HepG2 (cell line): ENCODE results near the gene GADL1. TPM values are rescaled to one million over a fixed set of nuclear protein-coding genes. Genes with fewer than 3 reads are reported as not detected.

Source experiments
- ATAC-seq: fragments of 200-7000 bp; cut with Tn5 transposase; 3 replicates; pipeline ENCODE4 v1.9.1; 2020; ENCODE audit warnings: mild to moderate bottlenecking, moderate library complexity
- BruUV-seq: library from RNA; stranded (reverse); fragments of 400-500 nt; replicated peaks from 2 replicates; lab custom pipeline; 2021; lab: Mats Ljungman, UMichigan
- CTCF ChIA-PET: fragments of 300-600 bp; formaldehyde crosslinking; extraction: SDS; loops from one replicate; lab custom pipeline; 2021; ENCODE audit warnings: low total read pairs, inconsistent platforms, low intra/inter-chr PET ratio; lab: Yijun Ruan, JAX
- POLR2A ChIA-PET: fragments of 350-600 bp; sonication (Branson Sonifier 250); formaldehyde crosslinking; loops from one replicate; lab custom pipeline; 2020; ENCODE audit warnings: antibody characterized with exemption, inconsistent platforms; lab: Yijun Ruan, JAX
- DNase-seq: peaks from one replicate; pipeline ENCODE4 v3.0.0-alpha.2; 2015; ENCODE audit warnings: low spot score
- FAIRE-seq: peaks from 3 replicates; lab custom pipeline; 2011; peaks lifted over from hg19 to GRCh38; lab: Jason Lieb, UNC
- H2AFZ ChIP-seq: one replicate; pipeline ENCODE4 v1.6.1; 2011; ENCODE audit warnings: low read length, inconsistent platforms
- H3K27ac ChIP-seq: fragments of 300-600 bp; 3 replicates; pipeline ENCODE4 v1.8.0; 2011; ENCODE audit warnings: mixed run types, mild to moderate bottlenecking, mixed read lengths, low read length, inconsistent platforms; ENCODE audit not compliant: insufficient read depth; ENCODE audit errors: extremely low read length
- H3K27me3 ChIP-seq, 2 experiments: fragments of 200-600 bp in 1 of 2; 2 replicates in 1 of 2; 3 replicates in 1 of 2; pipeline versions ENCODE4 v1.6.0 to v1.8.0; 2011; ENCODE audit warnings: low read length in 2 of 2, mild to moderate bottlenecking in 2 of 2, moderate library complexity in 2 of 2, inconsistent platforms in 1 of 2; ENCODE audit not compliant: insufficient read depth in 2 of 2, control insufficient read depth in 1 of 2
- H3K36me3 ChIP-seq, 2 experiments: fragments of 200-600 bp in 1 of 2; replicated peaks in 1 of 2; 2 replicates in 1 of 2; 3 replicates in 1 of 2; pipeline versions ENCODE4 v1.5.1 to v1.8.0; 2011; ENCODE audit warnings: low read length in 2 of 2, inconsistent platforms in 1 of 2; ENCODE audit not compliant: insufficient read depth in 2 of 2, control insufficient read depth in 1 of 2
- H3K4me1 ChIP-seq: 2 replicates; pipeline ENCODE4 v1.5.1; 2012; ENCODE audit warnings: low read length, inconsistent platforms; ENCODE audit not compliant: insufficient read depth
- H3K4me2 ChIP-seq: 2 replicates; pipeline ENCODE4 v1.6.0; 2011; ENCODE audit warnings: low read depth, low read length, inconsistent platforms
- H3K4me3 ChIP-seq, 3 experiments: fragments of 200-600 bp in 1 of 3; sonication (generic), shearing (Covaris generic) in 1 of 3; replicated peaks in 1 of 3; 2 replicates each; pipeline ENCODE4 v1.5.1; 2011 to 2016; ENCODE audit warnings: low read length in 3 of 3, inconsistent platforms in 2 of 3, low read depth in 2 of 3, mild to moderate bottlenecking in 2 of 3, control low read depth in 1 of 3, mixed read lengths in 1 of 3; ENCODE audit not compliant: insufficient read depth in 1 of 3
- H3K79me2 ChIP-seq: one replicate; pipeline ENCODE4 v1.6.1; 2011; ENCODE audit warnings: low read length, inconsistent platforms; ENCODE audit not compliant: insufficient read depth
- H3K9ac ChIP-seq: 2 replicates; pipeline ENCODE4 v1.6.0; 2011; ENCODE audit warnings: mild to moderate bottlenecking, low read depth, low read length, inconsistent platforms; ENCODE audit not compliant: insufficient read depth
- H3K9me3 ChIP-seq: 2 replicates; pipeline ENCODE4 v1.5.1; 2012; ENCODE audit warnings: mild to moderate bottlenecking, low read length
- H4K20me1 ChIP-seq: 2 replicates; pipeline ENCODE4 v1.6.0; 2011; ENCODE audit warnings: inconsistent platforms, mild to moderate bottlenecking, low read length, moderate library complexity; ENCODE audit not compliant: insufficient read depth
- ARID2 ChIP-seq: sonication (generic); formaldehyde crosslinking; IDR thresholded peaks from 2 replicates; pipeline ENCODE4 v1.8.1; 2022; ENCODE audit warnings: mild to moderate bottlenecking, missing genetic modification reagents, borderline replicate concordance
- CREM ChIP-seq, 2 experiments: sonication (generic) in 1 of 2; formaldehyde crosslinking in 1 of 2; IDR thresholded peaks; 2 replicates each; pipeline versions ENCODE4 v1.4.0 to v1.6.1; 2016 to 2020; ENCODE audit warnings: antibody characterized with exemption in 1 of 2, mild to moderate bottlenecking in 1 of 2, missing genetic modification reagents in 1 of 2
- EZH2 ChIP-seq: conservative IDR thresholded peaks from 2 replicates; pipeline ENCODE4 v1.6.1; 2012; ENCODE audit warnings: mild to moderate bottlenecking, low read depth, low read length, moderate library complexity
- GPN1 ChIP-seq: sonication (generic); formaldehyde crosslinking; IDR thresholded peaks from 2 replicates; pipeline ENCODE4 v1.5.1; 2020; ENCODE audit warnings: missing genetic modification reagents, borderline replicate concordance
- KAT2B ChIP-seq: fragments of 150-350 bp; IDR thresholded peaks from 2 replicates; pipeline ENCODE4 v1.6.1; 2014; ENCODE audit warnings: low read depth, low read length, borderline replicate concordance
- KMT2A ChIP-seq: sonication (generic); formaldehyde crosslinking; IDR thresholded peaks from 2 replicates; pipeline ENCODE4 v1.4.0; 2020; ENCODE audit warnings: missing genetic modification reagents
- MAFF ChIP-seq: IDR thresholded peaks from 2 replicates; pipeline ENCODE4 v1.6.1; 2011; ENCODE audit warnings: low read depth, low read length, improper control_type of control experiment
- MEF2D ChIP-seq: sonication (generic); formaldehyde crosslinking; IDR thresholded peaks from 2 replicates; pipeline ENCODE4 v1.5.1; 2020; ENCODE audit warnings: mild to moderate bottlenecking, missing genetic modification reagents
- NCOA2 ChIP-seq: sonication (generic); formaldehyde crosslinking; IDR thresholded peaks from 2 replicates; pipeline ENCODE4 v1.8.0; 2022; ENCODE audit warnings: inconsistent platforms
- NFRKB ChIP-seq: fragments of 450-650 bp; IDR thresholded peaks from 2 replicates; pipeline ENCODE4 v1.6.1; 2017
- PPARG ChIP-seq: conservative IDR thresholded peaks from 2 replicates; pipeline ENCODE4 v1.6.1; 2016; ENCODE audit warnings: missing biosample characterization, missing genetic modification reagents
- ZFP90 ChIP-seq: sonication (generic); formaldehyde crosslinking; IDR thresholded peaks from 2 replicates; pipeline ENCODE4 v1.8.0; 2022; ENCODE audit warnings: missing genetic modification reagents, mild to moderate bottlenecking, inconsistent platforms, borderline replicate concordance
- ZNF230 ChIP-seq: sonication (generic); formaldehyde crosslinking; IDR thresholded peaks from 2 replicates; pipeline ENCODE4 v1.4.0; 2020; ENCODE audit warnings: mild to moderate bottlenecking, missing genetic modification reagents
- ZNF335 ChIP-seq: sonication (generic); formaldehyde crosslinking; IDR thresholded peaks from 2 replicates; pipeline ENCODE4 v1.4.0; 2020; ENCODE audit warnings: missing genetic modification reagents
- ZNF772 ChIP-seq: sonication (generic); formaldehyde crosslinking; IDR thresholded peaks from 2 replicates; pipeline ENCODE4 v1.5.0; 2020; ENCODE audit warnings: mild to moderate bottlenecking, missing genetic modification reagents
- WGBS: methylation state at CpG from one replicate; pipeline ENCODE4 v1.1.6; 2017; ENCODE audit warnings: low lambda C conversion rate; 5-methylcytosine and 5-hydroxymethylcytosine counted together
- in situ Hi-C: cut with HindIII; loops from 2 replicates; pipeline ENCODE4 v1.10.0; 2017; ENCODE audit warnings: low pct_unique_long_range_greater_than_20kb; ENCODE audit not compliant: extremely low pct_ligation_motif_present
- intact Hi-C: fragments of 100-400 bp; cut with micrococcal nuclease; formaldehyde crosslinking; loops from one replicate; pipeline ENCODE4 v1.10.0; 2022; ENCODE audit not compliant: unreplicated experiment
- polyA plus RNA-seq, 8 experiments: library from polyadenylated mRNA; depleted of rRNA in 3 of 8; stranded (reverse) in 7 of 8; unstranded in 1 of 8; fragments of >200 nt; fragmentation: Illumina TruSeq in 4 of 8; extraction: Trizol in 4 of 8; gene quantifications; 2 replicates each; pipeline versions ENCODE4 v1.2.1 to v1.2.3, GENCODE V29; 2011 to 2016; ENCODE audit warnings: low read depth in 4 of 8, missing spikeins in 1 of 8, mixed read lengths in 1 of 8; ENCODE audit not compliant: insufficient read depth in 1 of 8
- total RNA-seq, 5 experiments: library from RNA; depleted of rRNA; stranded (reverse); fragments of >200 nt; fragmentation: Illumina TruSeq; extraction: Trizol; gene quantifications; 2 replicates each; pipeline ENCODE4 v1.2.3, GENCODE V29; 2016; ENCODE audit warnings: low read depth in 1 of 5
- TF ChIP-seq, protein P1 (sequence below): sonication (generic); formaldehyde crosslinking; IDR thresholded peaks from 2 replicates; pipeline ENCODE4 v1.4.0; 2020; ENCODE audit warnings: mild to moderate bottlenecking, low read depth, missing genetic modification reagents
- TF ChIP-seq, protein P2 (sequence below): sonication (generic); formaldehyde crosslinking; IDR thresholded peaks from 2 replicates; pipeline ENCODE4 v1.4.0; 2020; ENCODE audit warnings: low read depth, mild to moderate bottlenecking, missing genetic modification reagents

GADL1 gene
- total and polyA plus RNA-seq, 2 of the 13 experiments (the other 11 are each of a cell fraction or from before 2014, with no cell fraction given), result not detected

DNA sequence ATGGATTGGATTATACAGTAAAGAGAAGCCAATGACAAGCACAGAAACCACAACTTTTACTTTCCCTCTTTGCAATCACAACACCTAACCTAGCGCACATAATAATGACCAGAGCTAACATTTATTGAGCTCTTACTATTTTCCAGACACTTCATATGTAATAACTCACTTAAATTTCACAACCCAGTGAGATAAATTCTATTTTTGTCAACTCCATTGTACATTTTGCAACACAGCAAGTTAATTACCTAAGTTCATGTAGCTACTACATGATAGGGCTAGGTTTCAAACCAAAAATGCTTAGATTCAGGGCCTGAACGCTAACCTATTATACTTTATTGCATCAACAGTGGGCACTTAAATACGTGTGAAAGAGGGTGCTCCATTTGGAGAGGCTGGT lies 89.5 kb downstream of the GADL1 start:
- no peak overlapping the region for H3K4me3 ChIP-seq
- ATAC-seq, result no peak
- BruUV-seq, result no TSS peak
- H3K4me1 ChIP-seq, result no peaks in the 10 kb centered on the region
- no peaks in the 10 kb centered on the region for H4K20me1 ChIP-seq
- DNase-seq, result no peak
- no peak overlapping the region for H3K9ac ChIP-seq
- in situ Hi-C loops, result no loop called here
- no peak overlapping the region for H3K4me2 ChIP-seq
- 19% methylated on average over 3 of the region's 3 CpGs for WGBS
- H3K79me2 ChIP-seq, result no peaks in the 10 kb centered on the region
- intact Hi-C loops, result no loop called here
- no peaks in the 10 kb centered on the region for H3K9me3 ChIP-seq
- no peaks in the 10 kb centered on the region for H3K36me3 ChIP-seq
- CTCF ChIA-PET, result no interaction called here
- no peak overlapping the region for H3K27ac ChIP-seq
- no peak overlapping the region for H2AFZ ChIP-seq
- no peak for FAIRE-seq
- POLR2A ChIA-PET, result no interaction called here
- H3K27me3 ChIP-seq, result no peaks in the 10 kb centered on the region; a peak in 1 of 5 replicates
- TF ChIP-seq NCOA2 (no peak), EZH2 (no peak), ZNF772 (CRISPR knock-in tag) (no peak), KAT2B (no peak), ZNF230 (CRISPR knock-in tag) (no peak), NFRKB (no peak), PPARG (CRISPR knock-in tag) (no peak), ZNF335 (CRISPR knock-in tag) (no peak), CREM (IDR thresholded peaks at IDR 0.05) (no peak), CREM (CRISPR knock-in tag; IDR thresholded peaks at IDR 0.05) (no peak), ARID2 (CRISPR knock-in tag) (no peak), GPN1 (CRISPR knock-in tag) (no peak), MAFF (no peak), KMT2A (CRISPR knock-in tag) (no peak), ZFP90 (CRISPR knock-in tag) (no peak), MEF2D (CRISPR knock-in tag) (no peak)
- TF ChIP-seq, protein P1, sequence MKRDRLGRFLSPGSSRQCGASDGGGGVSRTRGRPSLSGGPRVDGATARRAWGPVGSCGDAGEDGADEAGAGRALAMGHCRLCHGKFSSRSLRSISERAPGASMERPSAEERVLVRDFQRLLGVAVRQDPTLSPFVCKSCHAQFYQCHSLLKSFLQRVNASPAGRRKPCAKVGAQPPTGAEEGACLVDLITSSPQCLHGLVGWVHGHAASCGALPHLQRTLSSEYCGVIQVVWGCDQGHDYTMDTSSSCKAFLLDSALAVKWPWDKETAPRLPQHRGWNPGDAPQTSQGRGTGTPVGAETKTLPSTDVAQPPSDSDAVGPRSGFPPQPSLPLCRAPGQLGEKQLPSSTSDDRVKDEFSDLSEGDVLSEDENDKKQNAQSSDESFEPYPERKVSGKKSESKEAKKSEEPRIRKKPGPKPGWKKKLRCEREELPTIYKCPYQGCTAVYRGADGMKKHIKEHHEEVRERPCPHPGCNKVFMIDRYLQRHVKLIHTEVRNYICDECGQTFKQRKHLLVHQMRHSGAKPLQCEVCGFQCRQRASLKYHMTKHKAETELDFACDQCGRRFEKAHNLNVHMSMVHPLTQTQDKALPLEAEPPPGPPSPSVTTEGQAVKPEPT, result no peak
- TF ChIP-seq, protein P2, sequence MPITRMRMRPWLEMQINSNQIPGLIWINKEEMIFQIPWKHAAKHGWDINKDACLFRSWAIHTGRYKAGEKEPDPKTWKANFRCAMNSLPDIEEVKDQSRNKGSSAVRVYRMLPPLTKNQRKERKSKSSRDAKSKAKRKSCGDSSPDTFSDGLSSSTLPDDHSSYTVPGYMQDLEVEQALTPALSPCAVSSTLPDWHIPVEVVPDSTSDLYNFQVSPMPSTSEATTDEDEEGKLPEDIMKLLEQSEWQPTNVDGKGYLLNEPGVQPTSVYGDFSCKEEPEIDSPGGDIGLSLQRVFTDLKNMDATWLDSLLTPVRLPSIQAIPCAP (CRISPR knock-in tag), result no peak
- TF ChIP-seq, all 625 proteins: peak for 0
